Globus pallidus (tissue), 1 donor: Measurements from ENCODE around the gene CAMK2B.

Experiments used
- DNase-seq: peaks from one replicate; pipeline ENCODE4 v3.0.0-alpha.2; 2015; ENCODE audit warnings: low spot score

Gene CAMK2B

GRCh38 chr7:44229546-44230105 lies 95.8 kb downstream of the CAMK2B start:
- DNase-seq = no peak

- no peak for DNase-seq
These were observed 96.6 kb downstream of the CAMK2B start for GRCh38 chr7:44228571-44229350.

GRCh38 chr7:44227911-44228310 lies 97.5 kb downstream of the CAMK2B start:
- no peak for DNase-seq

- no peak for DNase-seq
These were observed 99.0 kb downstream of the CAMK2B start for GRCh38 chr7:44226396-44226753.

GRCh38 chr7:44225566-44226395 lies 99.6 kb downstream of the CAMK2B start:
- no peak for DNase-seq

- no peak for DNase-seq
These were observed 100.3 kb downstream of the CAMK2B start for GRCh38 chr7:44224974-44225565.

- DNase-seq = no peak
These were observed 101.1 kb downstream of the CAMK2B start for GRCh38 chr7:44224080-44224973.

- DNase-seq = no peak
These were observed 101.9 kb downstream of the CAMK2B start for GRCh38 chr7:44223362-44224079.

GRCh38 chr7:44222776-44223261 lies 102.6 kb downstream of the CAMK2B start:
- DNase-seq = no peak

- DNase-seq = no peak
These were observed 103.3 kb downstream of the CAMK2B start for GRCh38 chr7:44222074-44222473.

GRCh38 chr7:44221231-44221791 lies 104.1 kb downstream of the CAMK2B start:
- DNase-seq = no peak

- DNase-seq = no peak
These were observed 104.9 kb downstream of the CAMK2B start for GRCh38 chr7:44220358-44221112.

- no peak for DNase-seq
These were observed 105.4 kb downstream of the CAMK2B start for GRCh38 chr7:44220046-44220357.

- DNase-seq = no peak
These were observed 105.9 kb downstream of the CAMK2B start for GRCh38 chr7:44219371-44220045.

GRCh38 chr7:44218418-44219201 lies 106.8 kb downstream of the CAMK2B start:
- no peak for DNase-seq

- DNase-seq = no peak
These were observed 107.5 kb downstream of the CAMK2B start for GRCh38 chr7:44217852-44218402.

GRCh38 chr7:44217223-44217714 lies 108.1 kb downstream of the CAMK2B start:
- no peak for DNase-seq
